Bone marrow (tissue), 2 donors: ENCODE results near the gene RSPH1.

Experiments used
- DNase-seq, 2 donors: peaks; one replicate each; lab custom pipeline; 2025; lab: John Stamatoyannopoulos, UW

RSPH1 gene

GRCh38 chr21:42496120-42496838, at the start of gene RSPH1:
RSPH1 (minus strand) TSS chr21:42496224; CDS start chr21:42496186, 38 bp downstream.
- DNase-seq = peak; percentile 92 to 97

- no peak for DNase-seq
Measured at GRCh38 chr21:42545745-42546144, 49.7 kb upstream of the RSPH1 start.

GRCh38 chr21:42545317-42545716, 49.3 kb upstream of the RSPH1 start:
- DNase-seq = no peak

GRCh38 chr21:42544544-42544943, 48.5 kb upstream of the RSPH1 start:
- no peak for DNase-seq

GRCh38 chr21:42543106-42543847, 47.3 kb upstream of the RSPH1 start:
- no peak for DNase-seq

- no peak for DNase-seq
Measured at GRCh38 chr21:42542596-42542995, 46.6 kb upstream of the RSPH1 start.

GRCh38 chr21:42542196-42542595, 46.2 kb upstream of the RSPH1 start:
- no peak for DNase-seq

GRCh38 chr21:42541618-42542017, 45.6 kb upstream of the RSPH1 start:
- no peak for DNase-seq

- no peak for DNase-seq
Measured at GRCh38 chr21:42541174-42541573, 45.1 kb upstream of the RSPH1 start.

- DNase-seq = no peak
Measured at GRCh38 chr21:42540396-42540795, 44.4 kb upstream of the RSPH1 start.

GRCh38 chr21:42539931-42540343, 43.9 kb upstream of the RSPH1 start:
- no peak for DNase-seq

GRCh38 chr21:42539342-42539741, 43.3 kb upstream of the RSPH1 start:
- no peak for DNase-seq

- no peak for DNase-seq
Measured at GRCh38 chr21:42538479-42539275, 42.7 kb upstream of the RSPH1 start.

GRCh38 chr21:42537106-42537742, 41.2 kb upstream of the RSPH1 start:
- peak in 1 of 2 donors; percentile 15 for DNase-seq

- no peak for DNase-seq
Measured at GRCh38 chr21:42536601-42537000, 40.6 kb upstream of the RSPH1 start.

GRCh38 chr21:42535602-42536171, 39.7 kb upstream of the RSPH1 start:
- DNase-seq = no peak

GRCh38 chr21:42534421-42535378, 38.7 kb upstream of the RSPH1 start:
- DNase-seq = peak in 1 of 2 donors; percentile 82

GRCh38 chr21:42533963-42534355, 37.9 kb upstream of the RSPH1 start:
- DNase-seq = no peak

GRCh38 chr21:42533306-42533962, 37.4 kb upstream of the RSPH1 start:
- DNase-seq = no peak
